HUES48 (cell line): ENCODE measurements around the gene VPREB3.

Experiments used
- H3K27ac ChIP-seq: one replicate; pipeline ENCODE4 v1.7.0; 2013; ENCODE audit warnings: low read depth, low read length, inconsistent platforms
- H3K27me3 ChIP-seq: 2 replicates; pipeline ENCODE4 v1.6.1; 2013; ENCODE audit warnings: mild to moderate bottlenecking, low read length; ENCODE audit not compliant: control insufficient read depth, insufficient read depth
- H3K36me3 ChIP-seq: 2 replicates; pipeline ENCODE4 v1.6.1; 2013; ENCODE audit warnings: low read length; ENCODE audit not compliant: control insufficient read depth, insufficient read depth
- H3K4me1 ChIP-seq: 2 replicates; pipeline ENCODE4 v1.6.1; 2013; ENCODE audit warnings: mild to moderate bottlenecking, low read length; ENCODE audit not compliant: control insufficient read depth, insufficient read depth
- H3K4me3 ChIP-seq: 2 replicates; pipeline ENCODE4 v1.5.1; 2013; ENCODE audit warnings: mild to moderate bottlenecking, low read depth, low read length
- H3K9ac ChIP-seq: 2 replicates; pipeline ENCODE4 v1.6.1; 2013; ENCODE audit warnings: mild to moderate bottlenecking, low read depth, low read length, moderate library complexity
- H3K9me3 ChIP-seq: 2 replicates; pipeline ENCODE4 v1.6.1; 2013; ENCODE audit warnings: low read length; ENCODE audit not compliant: control insufficient read depth, insufficient read depth

VPREB3 gene

DNA sequence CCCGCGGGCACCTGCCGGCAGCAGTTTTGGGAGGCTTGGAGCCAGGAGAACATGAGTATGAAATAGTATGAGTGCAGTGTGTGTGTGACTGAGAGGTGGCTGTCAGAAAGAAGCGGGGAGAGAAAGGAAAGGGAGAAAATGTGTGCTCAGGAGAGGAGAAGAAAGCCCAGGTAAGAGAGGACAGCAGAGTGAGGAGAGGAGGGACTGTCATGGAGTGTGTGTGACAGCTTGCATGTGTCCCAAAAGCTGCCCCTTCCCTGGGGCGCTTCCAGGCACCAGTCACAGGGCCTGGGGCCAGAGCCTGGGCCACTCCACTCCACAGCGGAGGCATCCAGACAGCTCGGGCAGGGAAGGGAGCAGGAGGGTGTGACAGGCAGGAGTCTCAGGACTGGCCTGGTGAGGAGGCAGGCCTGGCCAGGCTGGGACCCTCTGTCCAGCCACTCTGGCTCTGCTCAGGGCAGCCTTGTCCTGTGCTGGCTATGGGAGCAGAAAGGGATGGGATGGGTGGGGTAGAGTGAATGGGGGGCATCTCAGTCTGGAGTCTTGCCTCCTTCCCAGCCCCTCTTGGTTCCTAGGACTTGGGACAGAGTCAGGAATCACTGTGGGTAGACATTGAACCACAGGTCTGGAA is 19.4 kb upstream of the VPREB3 start:
- Histone ChIP-seq H3K9me3 (no peaks in the 10 kb centered on the region), H3K9ac (no peak overlapping the region), H3K27ac (no peak overlapping the region), H3K36me3 (no peaks in the 10 kb centered on the region), H3K27me3 (peaks cover 26% of the 10 kb centered on the region), H3K4me3 (peak overlapping the region; percentile 66), H3K4me1 (peaks cover 6% of the 10 kb centered on the region)

DNA sequence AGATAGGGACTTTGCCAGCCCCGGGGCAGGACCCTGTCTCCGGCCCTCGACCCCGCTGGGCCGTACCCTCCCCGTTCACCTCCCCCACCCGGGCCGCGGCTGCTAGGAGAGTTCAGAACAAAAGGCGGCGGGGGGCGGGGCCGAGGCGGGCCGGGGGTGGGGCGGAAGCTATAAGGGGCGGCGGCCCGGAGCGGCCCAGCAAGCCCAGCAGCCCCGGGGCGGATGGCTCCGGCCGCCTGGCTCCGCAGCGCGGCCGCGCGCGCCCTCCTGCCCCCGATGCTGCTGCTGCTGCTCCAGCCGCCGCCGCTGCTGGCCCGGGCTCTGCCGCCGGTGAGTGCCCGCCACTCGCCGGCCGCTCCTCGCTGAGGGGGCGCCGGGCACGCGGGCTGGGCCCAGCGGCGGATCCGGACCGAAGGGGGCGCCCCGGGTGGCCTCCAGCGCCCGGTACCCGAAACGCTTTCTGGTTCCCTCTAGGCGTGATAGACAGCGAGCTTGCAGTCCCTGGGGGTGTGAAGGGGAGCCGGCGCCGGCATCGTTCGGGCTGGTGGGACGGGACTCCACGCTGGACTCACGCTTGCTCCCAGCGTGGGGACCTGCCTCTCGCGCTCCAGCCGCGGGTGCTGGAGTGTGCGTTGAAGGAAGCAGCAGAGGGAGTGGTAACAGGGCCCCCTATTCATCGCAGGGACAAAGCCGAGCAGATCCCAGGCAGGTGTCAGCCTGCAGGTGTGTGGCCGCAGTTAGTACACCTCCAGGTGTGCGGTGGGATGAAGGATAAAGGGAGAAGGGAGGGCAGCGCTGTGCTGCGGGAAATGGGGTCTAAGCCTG is 18.6 kb upstream of the VPREB3 start, which contains the start of gene MMP11:
MMP11 (plus strand) TSS at position 201 of the 825 bp plus-strand sequence; CDS start at position 223, 22 bp downstream.
- Histone ChIP-seq H3K36me3 (no peaks in the 10 kb centered on the region), H3K9ac (peak within 1 kb of the TSS; percentile 37; the same call in 1 of the 2 replicates), H3K4me3 (peak within 1 kb of the TSS; percentile 66), H3K27me3 (peaks cover 26% of the 10 kb centered on the region), H3K9me3 (no peaks in the 10 kb centered on the region), H3K4me1 (peaks cover 6% of the 10 kb centered on the region), H3K27ac (no peak within 1 kb of the TSS)

DNA sequence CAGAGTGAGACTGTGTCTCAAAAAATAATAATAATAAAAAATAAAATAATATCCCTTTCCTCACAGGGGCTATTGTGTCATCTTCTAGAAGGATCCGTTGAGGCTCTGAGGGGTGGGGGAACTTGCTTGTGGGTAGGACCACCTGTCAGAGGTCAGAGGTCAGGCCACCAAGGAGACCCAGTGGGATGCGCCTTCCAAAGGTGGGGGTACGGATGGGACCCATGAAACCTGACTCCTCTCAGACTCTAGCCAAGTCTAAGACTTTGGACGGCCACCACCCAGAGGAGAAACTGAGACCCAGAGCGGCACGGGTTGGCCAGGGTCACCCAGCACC is 18.1 kb upstream of the VPREB3 start:
- Histone ChIP-seq H3K4me1 (peaks cover 6% of the 10 kb centered on the region), H3K27ac (no peak overlapping the region), H3K9ac (peak overlapping the region; percentile 37; the same call in 1 of the 2 replicates)

DNA sequence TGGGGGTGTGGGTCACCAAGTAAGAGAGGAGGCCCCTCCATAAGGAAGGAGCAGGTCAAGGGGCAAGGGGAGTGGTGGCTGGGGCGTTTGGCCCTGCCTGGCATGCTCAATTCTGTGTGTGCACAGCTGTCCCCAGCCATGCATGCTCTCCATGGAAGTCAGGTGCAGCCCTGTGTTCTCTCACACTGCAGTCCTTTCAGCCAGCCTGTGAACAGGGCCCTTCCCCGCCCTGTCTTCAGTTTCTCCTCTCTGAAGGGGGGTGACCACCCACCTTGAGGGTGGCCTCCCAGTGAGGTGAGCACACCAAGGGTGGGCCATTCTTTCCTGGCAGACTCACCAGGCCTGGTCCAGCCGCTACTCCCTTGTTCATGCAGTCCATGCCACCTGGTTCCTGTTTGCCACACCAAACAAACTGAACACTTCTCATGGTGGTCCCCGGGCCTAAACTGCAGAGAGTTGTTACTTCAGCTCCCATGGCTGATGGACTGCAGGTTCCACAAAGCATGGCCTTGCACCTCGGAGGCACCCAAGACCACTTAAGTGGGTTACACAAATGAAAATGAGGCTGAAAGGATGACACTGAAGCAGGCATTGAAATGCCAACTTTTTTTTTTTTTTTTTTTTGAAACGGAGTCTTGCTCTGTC is 15.2 kb upstream of the VPREB3 start:
- H3K27ac ChIP-seq, result no peak overlapping the region
- H3K9ac ChIP-seq, result no peak overlapping the region
- no peaks in the 10 kb centered on the region for H3K9me3 ChIP-seq
- H3K27me3 ChIP-seq, result peaks cover 24% of the 10 kb centered on the region
- H3K36me3 ChIP-seq, result peaks cover 12% of the 10 kb centered on the region
- no peak overlapping the region for H3K4me3 ChIP-seq
- H3K4me1 ChIP-seq, result peaks cover 10% of the 10 kb centered on the region

More for the DNA sequence above, 18.1 kb upstream of the VPREB3 start:
- no peaks in the 10 kb centered on the region for H3K9me3 ChIP-seq
- peak overlapping the region; percentile 66 for H3K4me3 ChIP-seq
- H3K27me3 ChIP-seq, result peaks cover 26% of the 10 kb centered on the region
- H3K36me3 ChIP-seq, result no peaks in the 10 kb centered on the region

DNA sequence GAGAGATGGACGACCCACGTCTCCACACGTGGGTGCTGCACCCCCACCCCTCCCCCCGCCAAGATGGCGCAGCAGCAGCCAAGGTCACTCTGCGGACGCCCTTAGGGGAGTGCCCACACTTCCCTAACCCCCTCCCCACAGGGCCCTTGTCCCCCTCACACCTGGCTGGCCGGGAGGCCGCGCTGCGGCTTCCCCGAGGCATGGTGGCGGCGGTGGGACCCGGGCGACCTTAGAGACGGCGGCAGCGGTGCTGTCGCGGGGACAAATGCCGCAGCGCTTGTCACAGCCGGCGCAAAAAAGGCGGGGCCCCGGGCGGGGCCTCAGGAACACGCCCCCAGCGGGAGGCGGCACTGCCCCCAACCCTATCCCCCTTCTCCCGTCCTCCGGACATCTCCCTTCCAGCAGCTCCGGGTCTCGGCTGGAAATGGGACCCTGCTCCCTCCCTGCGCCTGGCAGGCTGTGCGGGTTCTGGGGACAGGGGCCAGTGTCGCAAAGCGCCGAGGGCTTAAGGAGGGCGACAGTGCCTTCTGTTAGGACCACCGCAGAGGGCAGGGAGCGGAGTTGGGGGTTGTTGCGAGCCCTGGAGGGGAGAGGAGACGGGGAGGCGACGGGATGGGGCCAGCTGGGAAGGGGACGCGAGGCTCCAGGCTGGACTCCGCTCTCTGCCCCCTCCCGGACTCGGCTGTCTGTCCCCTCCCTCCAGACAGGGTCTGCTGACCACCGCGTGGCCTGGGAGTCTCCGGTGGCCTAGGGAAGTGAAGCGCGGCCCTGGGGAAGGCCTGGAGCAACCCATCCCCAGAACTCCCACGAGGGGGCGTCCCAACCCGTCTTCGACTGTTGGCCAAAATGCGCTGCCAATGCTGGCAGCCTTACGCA is 13.7 kb upstream of the VPREB3 start, which contains the start of gene CHCHD10:
CHCHD10 (minus strand) TSS at position 300 of the 876 bp plus-strand sequence; CDS start at position 202, 98 bp downstream.
- peak within 1 kb of the TSS; percentile 82 for H3K4me3 ChIP-seq
- peaks cover 21% of the 10 kb centered on the region for H3K4me1 ChIP-seq
- H3K9me3 ChIP-seq, result no peaks in the 10 kb centered on the region
- H3K36me3 ChIP-seq, result peaks cover 12% of the 10 kb centered on the region
- H3K27me3 ChIP-seq, result peaks cover 9% of the 10 kb centered on the region
- H3K27ac ChIP-seq, result peak within 1 kb of the TSS; percentile 83
- peak within 1 kb of the TSS; percentile 70 for H3K9ac ChIP-seq

DNA sequence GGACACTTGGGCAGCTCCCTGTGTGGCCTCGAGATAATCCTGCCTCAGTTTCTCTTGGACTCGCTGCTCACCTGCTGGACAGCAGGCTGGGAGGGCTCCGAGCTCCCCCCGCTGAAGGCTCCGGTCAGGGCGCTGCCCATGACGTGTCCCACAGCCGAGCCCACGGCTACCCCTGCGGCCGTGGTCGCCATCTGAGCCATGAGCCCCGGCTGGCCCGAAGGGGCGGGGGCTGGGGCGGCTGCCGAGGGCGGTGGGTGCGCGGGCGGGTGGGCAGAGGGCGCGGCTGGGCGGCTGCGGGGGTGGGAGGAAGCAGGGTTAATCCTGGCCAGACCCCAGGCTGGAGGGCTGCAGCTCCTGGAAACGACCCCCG is 13.1 kb upstream of the VPREB3 start:
- peaks cover 9% of the 10 kb centered on the region for H3K27me3 ChIP-seq
- peaks cover 25% of the 10 kb centered on the region for H3K4me1 ChIP-seq
- H3K9ac ChIP-seq, result peak overlapping the region; percentile 33
- peaks cover 12% of the 10 kb centered on the region for H3K36me3 ChIP-seq
- H3K27ac ChIP-seq, result peak overlapping the region; percentile 83
- peak overlapping the region; percentile 82 for H3K4me3 ChIP-seq
- H3K9me3 ChIP-seq, result no peaks in the 10 kb centered on the region

- no peak overlapping the region for H3K4me3 ChIP-seq
- no peaks in the 10 kb centered on the region for H3K9me3 ChIP-seq
- H3K27me3 ChIP-seq, result peaks cover 9% of the 10 kb centered on the region
- peaks cover 12% of the 10 kb centered on the region for H3K36me3 ChIP-seq
- H3K4me1 ChIP-seq, result peaks cover 21% of the 10 kb centered on the region
- no peak overlapping the region for H3K9ac ChIP-seq
- H3K27ac ChIP-seq, result no peak overlapping the region
These were observed 11.0 kb upstream of the VPREB3 start for GRCh38 chr22:23764899-23765881.

GRCh38 chr22:23763954-23764353 is 9.7 kb upstream of the VPREB3 start:
- Histone ChIP-seq H3K27ac (no peak overlapping the region), H3K36me3 (peaks cover 12% of the 10 kb centered on the region), H3K4me1 (peaks cover 21% of the 10 kb centered on the region), H3K27me3 (peaks cover under 1% of the 10 kb centered on the region; the same call in 1 of the 2 replicates), H3K9me3 (no peaks in the 10 kb centered on the region), H3K9ac (no peak overlapping the region), H3K4me3 (no peak overlapping the region)

- Histone ChIP-seq H3K27ac (peak overlapping the region; percentile 42), H3K9me3 (no peaks in the 10 kb centered on the region), H3K9ac (no peak overlapping the region), H3K4me1 (peaks cover 21% of the 10 kb centered on the region), H3K36me3 (peaks cover 12% of the 10 kb centered on the region), H3K4me3 (no peak overlapping the region), H3K27me3 (no peaks in the 10 kb centered on the region)
These were observed 9.3 kb upstream of the VPREB3 start for GRCh38 chr22:23763579-23763945.
